ENCODE results near the gene ACAP1. TPM values are rescaled to one million over a fixed set of nuclear protein-coding genes. Genes with fewer than 3 reads are reported as not detected.

ACAP1 gene
- total and polyA plus RNA-seq, 9 of the 15 experiments (the other 6 are each of a cell fraction or from before 2014, with no cell fraction given): 0.15 to 8.5 (median 2.4) TPM

DNA sequence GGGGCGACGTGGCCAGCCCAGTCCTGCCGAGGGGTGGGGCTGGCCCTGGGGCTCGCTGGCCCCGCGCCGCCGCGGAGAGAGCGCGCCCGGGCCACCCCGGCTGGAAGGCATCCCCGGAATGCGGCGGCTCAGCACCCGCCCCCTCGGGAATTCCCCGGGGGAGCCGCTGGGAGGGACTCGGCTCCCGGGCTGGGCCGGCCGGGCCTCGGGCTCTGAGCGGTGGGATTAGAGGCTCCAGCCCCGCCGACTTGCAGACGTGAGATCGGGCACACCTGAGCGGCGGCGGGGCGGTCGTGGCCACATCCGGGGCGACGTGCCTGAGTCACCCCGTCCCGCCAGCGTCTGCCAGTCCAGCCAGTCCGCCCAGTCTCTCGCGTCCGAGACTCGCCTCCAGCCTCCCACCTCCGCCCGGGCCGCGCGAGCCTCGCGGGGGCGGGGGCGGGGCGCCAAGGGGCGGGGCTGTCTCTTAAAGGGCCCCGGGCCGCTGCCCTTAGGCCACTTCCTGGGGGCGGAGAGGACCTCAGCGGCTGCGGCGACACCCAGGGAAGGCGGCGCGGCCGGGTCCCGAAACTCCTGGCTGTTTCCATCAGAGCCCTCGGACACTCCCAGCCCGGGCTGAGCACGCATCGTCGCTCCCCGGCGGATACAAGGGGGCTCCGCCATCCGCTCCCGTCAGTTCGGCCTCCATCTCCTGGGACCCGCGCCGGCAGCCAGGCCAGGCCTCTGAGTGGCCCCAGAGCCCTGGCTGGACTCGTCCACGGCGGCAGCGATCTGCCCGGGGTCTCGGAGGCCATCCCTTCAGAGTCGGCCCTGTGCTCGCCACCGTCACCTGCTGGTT, 15.6 kb downstream of the ACAP1 start, which contains the start of gene KCTD11 (continued):
- TF ChIP-seq NR2F6 (CRISPR knock-in tag; IDR thresholded peaks at IDR 0.05): no peak
- TF ChIP-seq, protein P1, sequence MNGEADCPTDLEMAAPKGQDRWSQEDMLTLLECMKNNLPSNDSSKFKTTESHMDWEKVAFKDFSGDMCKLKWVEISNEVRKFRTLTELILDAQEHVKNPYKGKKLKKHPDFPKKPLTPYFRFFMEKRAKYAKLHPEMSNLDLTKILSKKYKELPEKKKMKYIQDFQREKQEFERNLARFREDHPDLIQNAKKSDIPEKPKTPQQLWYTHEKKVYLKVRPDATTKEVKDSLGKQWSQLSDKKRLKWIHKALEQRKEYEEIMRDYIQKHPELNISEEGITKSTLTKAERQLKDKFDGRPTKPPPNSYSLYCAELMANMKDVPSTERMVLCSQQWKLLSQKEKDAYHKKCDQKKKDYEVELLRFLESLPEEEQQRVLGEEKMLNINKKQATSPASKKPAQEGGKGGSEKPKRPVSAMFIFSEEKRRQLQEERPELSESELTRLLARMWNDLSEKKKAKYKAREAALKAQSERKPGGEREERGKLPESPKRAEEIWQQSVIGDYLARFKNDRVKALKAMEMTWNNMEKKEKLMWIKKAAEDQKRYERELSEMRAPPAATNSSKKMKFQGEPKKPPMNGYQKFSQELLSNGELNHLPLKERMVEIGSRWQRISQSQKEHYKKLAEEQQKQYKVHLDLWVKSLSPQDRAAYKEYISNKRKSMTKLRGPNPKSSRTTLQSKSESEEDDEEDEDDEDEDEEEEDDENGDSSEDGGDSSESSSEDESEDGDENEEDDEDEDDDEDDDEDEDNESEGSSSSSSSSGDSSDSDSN (IDR thresholded peaks at IDR 0.05; ENCODE audit: borderline replicate concordance in 1 of 2, low read depth in 2 of 2, low read length in 2 of 2): 0 out of 4 replicates have a peak, but pooled peaks of 1 of the 2 experiments have one; percentile 28
- TF ChIP-seq XRCC4 (IDR thresholded peaks at IDR 0.05; ENCODE audit: extremely low read depth, insufficient read depth, insufficient read length): no peak
- TF ChIP-seq SAFB (IDR thresholded peaks at IDR 0.05; ENCODE audit: borderline replicate concordance, low read depth, low read length): peak; percentile 87
- 0 out of 2 replicates have a peak, but pooled peaks have one; percentile 9 for TF ChIP-seq RB1 (IDR thresholded peaks at IDR 0.05; ENCODE audit: low read depth)
- TF ChIP-seq NRF1 (conservative IDR thresholded peaks at IDR 0.05 in 1 of 2, IDR thresholded peaks at IDR 0.05 in 1 of 2): peak; percentile 65 to 69
- TF ChIP-seq, protein P2, sequence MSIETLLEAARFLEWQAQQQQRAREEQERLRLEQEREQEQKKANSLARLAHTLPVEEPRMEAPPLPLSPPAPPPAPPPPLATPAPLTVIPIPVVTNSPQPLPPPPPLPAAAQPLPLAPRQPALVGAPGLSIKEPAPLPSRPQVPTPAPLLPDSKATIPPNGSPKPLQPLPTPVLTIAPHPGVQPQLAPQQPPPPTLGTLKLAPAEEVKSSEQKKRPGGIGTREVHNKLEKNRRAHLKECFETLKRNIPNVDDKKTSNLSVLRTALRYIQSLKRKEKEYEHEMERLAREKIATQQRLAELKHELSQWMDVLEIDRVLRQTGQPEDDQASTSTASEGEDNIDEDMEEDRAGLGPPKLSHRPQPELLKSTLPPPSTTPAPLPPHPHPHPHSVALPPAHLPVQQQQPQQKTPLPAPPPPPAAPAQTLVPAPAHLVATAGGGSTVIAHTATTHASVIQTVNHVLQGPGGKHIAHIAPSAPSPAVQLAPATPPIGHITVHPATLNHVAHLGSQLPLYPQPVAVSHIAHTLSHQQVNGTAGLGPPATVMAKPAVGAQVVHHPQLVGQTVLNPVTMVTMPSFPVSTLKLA (conservative IDR thresholded peaks at IDR 0.05): peak in 1 of 2 experiments; percentile 65; a peak in 2 of 4 replicates
- no peak for TF ChIP-seq HCFC1 (IDR thresholded peaks at IDR 0.05; ENCODE audit: low read depth, low read length)
- TF ChIP-seq ZBTB7A (IDR thresholded peaks at IDR 0.05; ENCODE audit: borderline replicate concordance, control insufficient read depth, low read depth, low read length): peak; percentile 70
- no peak for TF ChIP-seq ZNF57 (CRISPR knock-in tag; IDR thresholded peaks at IDR 0.05)
- TF ChIP-seq ELF1 (tag; IDR thresholded peaks at IDR 0.05): peak; percentile 59; the same call in 1 of the 2 replicates
- TF ChIP-seq ELF4 (CRISPR knock-in tag; IDR thresholded peaks at IDR 0.05): no peak
- peak; percentile 14 for TF ChIP-seq TBP (optimal IDR thresholded peaks at IDR 0.05; ENCODE audit: low read depth, low read length)
- TF ChIP-seq TAF15 (IDR thresholded peaks at IDR 0.05; ENCODE audit: low read depth, low read length): no peak
- TF ChIP-seq ZNF583 (CRISPR knock-in tag; IDR thresholded peaks at IDR 0.05): no peak
- TF ChIP-seq EHMT2 (IDR thresholded peaks at IDR 0.05): no peak
- 0 out of 2 replicates have a peak, but pooled peaks have one; percentile 13 for TF ChIP-seq BRD4 (IDR thresholded peaks at IDR 0.05)
- TF ChIP-seq RHOXF2B (CRISPR knock-in tag; conservative IDR thresholded peaks at IDR 0.05): no peak
- no peak for TF ChIP-seq PTBP1 (IDR thresholded peaks at IDR 0.05; ENCODE audit: low read depth, low read length)
- no peak for TF ChIP-seq ZNF146 (CRISPR knock-in tag; IDR thresholded peaks at IDR 0.05; ENCODE audit: unreplicated experiment)
- TF ChIP-seq NUFIP1 (IDR thresholded peaks at IDR 0.05; ENCODE audit: partially characterized antibody): no peak
- no peak for TF ChIP-seq ZNF696 (CRISPR knock-in tag; conservative IDR thresholded peaks at IDR 0.05)
- no peak for TF ChIP-seq ASH1L (IDR thresholded peaks at IDR 0.05; ENCODE audit: borderline replicate concordance, low read depth, partially characterized antibody)
- peak; percentile 95 for TF ChIP-seq EGR1 (conservative IDR thresholded peaks at IDR 0.05)
- no peak for TF ChIP-seq CREM (IDR thresholded peaks at IDR 0.05; ENCODE audit: low read depth)
- TF ChIP-seq HDAC8 (tag; IDR thresholded peaks at IDR 0.05): no peak

Data from K562 (cell line).